Keratinocyte (primary cell): ENCODE measurements around the gene ZBTB38. TPM values are rescaled to one million over a fixed set of nuclear protein-coding genes. Genes with fewer than 3 reads are reported as not detected.

Source experiments
- DNase-seq: peaks from one replicate; pipeline ENCODE4 v3.0.0-alpha.2; 2011; ENCODE audit warnings: low read depth, missing footprints, low spot score
- FAIRE-seq: peaks from 2 replicates; lab custom pipeline; 2011; peaks lifted over from hg19 to GRCh38; lab: Jason Lieb, UNC
- H2AFZ ChIP-seq: 2 replicates; pipeline ENCODE4 v1.6.0; 2012; ENCODE audit warnings: low read length, control low read depth, inconsistent platforms; ENCODE audit not compliant: control insufficient read depth
- H3K27ac ChIP-seq: 2 replicates; pipeline ENCODE4 v1.5.1; 2011; ENCODE audit warnings: low read length; ENCODE audit not compliant: control insufficient read depth, insufficient read depth
- H3K27me3 ChIP-seq: 3 replicates; pipeline ENCODE4 v1.6.0; 2011; ENCODE audit warnings: low read length; ENCODE audit not compliant: control insufficient read depth, insufficient read depth; ENCODE audit errors: extremely low read depth
- H3K36me3 ChIP-seq, 2 experiments: 2 replicates in 1 of 2; 3 replicates in 1 of 2; pipeline ENCODE4 v1.5.1; 2011; ENCODE audit warnings: low read length in 2 of 2, mild to moderate bottlenecking in 1 of 2; ENCODE audit not compliant: control insufficient read depth in 2 of 2, insufficient read depth in 2 of 2; ENCODE audit errors: extremely low read depth in 1 of 2
- H3K4me1 ChIP-seq: 3 replicates; pipeline ENCODE4 v1.5.1; 2011; ENCODE audit warnings: low read length; ENCODE audit not compliant: control insufficient read depth, insufficient read depth; ENCODE audit errors: extremely low read depth
- H3K4me2 ChIP-seq: 3 replicates; pipeline ENCODE4 v1.6.0; 2011; ENCODE audit warnings: low read depth, low read length; ENCODE audit not compliant: control insufficient read depth, insufficient read depth; ENCODE audit errors: extremely low read depth
- H3K4me3 ChIP-seq, 3 experiments: fragments of 200-600 bp in 1 of 3; sonication (generic) in 1 of 3; 2 replicates in 2 of 3; 3 replicates in 1 of 3; pipeline ENCODE4 v1.5.1; 2011 to 2016; ENCODE audit warnings: low read length in 3 of 3, mild to moderate bottlenecking in 3 of 3, control low read depth in 2 of 3, inconsistent platforms in 1 of 3, low read depth in 1 of 3, mixed read lengths in 1 of 3, mixed run types in 1 of 3, moderate library complexity in 1 of 3; ENCODE audit not compliant: control insufficient read depth in 2 of 3, insufficient read depth in 2 of 3; ENCODE audit errors: extremely low read depth in 1 of 3
- H3K79me2 ChIP-seq: 2 replicates; pipeline ENCODE4 v1.6.0; 2012; ENCODE audit warnings: low read length; ENCODE audit not compliant: control insufficient read depth, insufficient read depth
- H3K9ac ChIP-seq: 3 replicates; pipeline ENCODE4 v1.6.0; 2011; ENCODE audit warnings: low read length; ENCODE audit not compliant: control insufficient read depth, insufficient read depth; ENCODE audit errors: extremely low read depth
- H3K9me1 ChIP-seq: 3 replicates; pipeline ENCODE4 v1.6.0; 2011; ENCODE audit warnings: low read length; ENCODE audit not compliant: control insufficient read depth, insufficient read depth; ENCODE audit errors: extremely low read depth
- H3K9me3 ChIP-seq: 2 replicates; pipeline ENCODE4 v1.5.1; 2012; ENCODE audit warnings: low read depth, low read length; ENCODE audit not compliant: control insufficient read depth
- H4K20me1 ChIP-seq: 3 replicates; pipeline ENCODE4 v1.6.0; 2011; ENCODE audit warnings: low read length; ENCODE audit not compliant: control insufficient read depth, insufficient read depth; ENCODE audit errors: extremely low read depth
- CTCF ChIP-seq, 3 experiments: IDR thresholded peaks in 1 of 3; conservative IDR thresholded peaks in 1 of 3; optimal IDR thresholded peaks in 1 of 3; 2 replicates in 2 of 3; 3 replicates in 1 of 3; pipeline versions ENCODE3 to v1.5.1; 2011; ENCODE audit warnings: low read length in 3 of 3, mild to moderate bottlenecking in 3 of 3, moderate library complexity in 2 of 3, control low read depth in 1 of 3, inconsistent platforms in 1 of 3; ENCODE audit not compliant: insufficient read depth in 2 of 3; ENCODE audit errors: extremely low read depth in 1 of 3
- EZH2 ChIP-seq: IDR thresholded peaks from one replicate; pipeline ENCODE4 v1.6.1; 2012; ENCODE audit warnings: inconsistent platforms, mild to moderate bottlenecking, low read length, moderate library complexity
- dilution Hi-C: fragments of 300-500 bp; cut with MboI; formaldehyde crosslinking; loops from one replicate; pipeline ENCODE4 v1.7.0; 2020; ENCODE audit warnings: low sequenced_read_pairs; ENCODE audit not compliant: extremely low pct_ligation_motif_present
- polyA plus RNA-seq, 5 experiments: library from polyadenylated mRNA; depleted of rRNA in 3 of 5; stranded (reverse) in 3 of 5; stranded (forward) in 1 of 5; unstranded in 1 of 5; fragments of >200 nt; gene quantifications; 1 replicate in 1 of 5; 2 replicates in 3 of 5; 3 replicates in 1 of 5; pipeline versions ENCODE4 v1.2.1 to v1.2.3, GENCODE V29; 2011 to 2012; ENCODE audit warnings: missing spikeins in 2 of 5, low read depth in 1 of 5, low replicate concordance in 1 of 5

ZBTB38 gene
- polyA plus RNA-seq, 1 donor (not counting 4 experiments of a cell fraction or from before 2014, with no cell fraction given), result 34.9 TPM

- H3K4me1 ChIP-seq, result no peaks in the 10 kb centered on the region
- H4K20me1 ChIP-seq, result no peaks in the 10 kb centered on the region
- TF ChIP-seq EZH2, result no peak
- TF ChIP-seq CTCF (optimal IDR thresholded peaks at IDR 0.05 in 1 of 3, IDR thresholded peaks at IDR 0.05 in 1 of 3, conservative IDR thresholded peaks at IDR 0.05 in 1 of 3; ENCODE audit: extremely low read depth in 1 of 3, insufficient read depth in 2 of 3, low read length in 3 of 3), result no peak
- H3K4me2 ChIP-seq, result no peak overlapping the region
- H3K27me3 ChIP-seq, result no peaks in the 10 kb centered on the region
- dilution Hi-C loops, result no loop called here
- H3K9ac ChIP-seq, result no peak overlapping the region
- DNase-seq (no peak), FAIRE-seq (no peak)
- H3K9me3 ChIP-seq, result no peaks in the 10 kb centered on the region
- no peak overlapping the region for H2AFZ ChIP-seq
- H3K4me3 ChIP-seq, result no peak overlapping the region
- no peaks in the 10 kb centered on the region for H3K9me1 ChIP-seq
- no peaks in the 10 kb centered on the region for H3K36me3 ChIP-seq
- no peaks in the 10 kb centered on the region for H3K79me2 ChIP-seq
- no peak overlapping the region for H3K27ac ChIP-seq
Observed at GRCh38 chr3:141345528-141345927, 22.8 kb upstream of the ZBTB38 start.

- Histone ChIP-seq H3K9ac (no peak overlapping the region), H3K9me3 (no peaks in the 10 kb centered on the region), H3K27me3 (no peaks in the 10 kb centered on the region), H3K79me2 (no peaks in the 10 kb centered on the region), H3K36me3 (no peaks in the 10 kb centered on the region), H3K4me2 (no peak overlapping the region), H2AFZ (no peak overlapping the region), H3K9me1 (no peaks in the 10 kb centered on the region), H4K20me1 (no peaks in the 10 kb centered on the region), H3K27ac (no peak overlapping the region), H3K4me1 (no peaks in the 10 kb centered on the region), H3K4me3 (no peak overlapping the region)
- TF ChIP-seq CTCF (optimal IDR thresholded peaks at IDR 0.05 in 1 of 3, IDR thresholded peaks at IDR 0.05 in 1 of 3, conservative IDR thresholded peaks at IDR 0.05 in 1 of 3; ENCODE audit: extremely low read depth in 1 of 3, insufficient read depth in 2 of 3, low read length in 3 of 3), result no peak
- no peak for TF ChIP-seq EZH2
- no peak for FAIRE-seq
- dilution Hi-C loops, result no loop called here
- DNase-seq, result no peak
Observed at GRCh38 chr3:141346007-141346406, 22.3 kb upstream of the ZBTB38 start.
